GM12875 (cell line): ENCODE results near the gene LRRN4CL.

Experiments used
- H3K4me3 ChIP-seq: one replicate; pipeline ENCODE4 v1.5.1; 2011; ENCODE audit warnings: low read depth, low read length, control low read depth
- TF ChIP-seq, protein P1 (sequence below): IDR thresholded peaks from 2 replicates; pipeline ENCODE4 v1.5.1; 2011; ENCODE audit warnings: low read depth, mild to moderate bottlenecking, control low read depth, inconsistent platforms, low read length, moderate library complexity, borderline replicate concordance; ENCODE audit not compliant: insufficient read depth

LRRN4CL gene

DNA sequence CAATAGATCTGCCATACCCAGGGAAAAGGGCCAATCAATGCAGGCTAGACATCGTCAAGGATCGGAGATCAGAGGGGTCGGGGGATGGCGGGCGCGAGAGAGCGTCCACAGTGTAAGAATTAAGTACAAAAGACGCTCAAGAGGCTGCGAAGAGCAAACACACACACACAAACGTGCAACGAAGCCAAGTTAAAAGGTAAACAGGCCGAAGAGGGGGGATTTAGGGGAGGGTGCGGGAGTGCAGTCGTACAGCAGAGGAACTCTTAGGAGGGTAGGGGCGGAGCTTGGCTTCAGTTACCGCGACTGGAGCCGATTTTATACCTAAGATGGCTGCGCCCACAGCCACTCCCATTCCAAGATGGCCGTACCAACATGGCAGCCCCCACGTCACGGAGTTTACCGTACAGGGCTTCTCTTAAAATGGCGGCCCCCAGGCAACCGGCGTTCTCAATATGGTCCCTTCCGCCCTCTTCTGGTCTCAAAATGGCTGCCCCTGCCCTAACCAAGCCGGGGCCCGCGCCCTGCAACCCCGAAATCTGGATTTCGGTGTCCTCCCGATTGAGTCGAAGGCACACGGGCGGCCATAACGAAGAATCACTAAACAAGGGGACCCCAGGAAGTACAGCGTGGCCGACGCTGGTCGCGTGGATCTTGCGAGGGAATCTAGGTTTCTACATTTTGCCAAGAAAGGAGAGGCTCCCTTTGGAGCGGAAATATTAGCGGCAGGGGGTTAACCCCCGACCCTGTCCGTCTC lies 20.1 kb upstream of the LRRN4CL start:
- H3K4me3 ChIP-seq: peak overlapping the region; percentile 63

DNA sequence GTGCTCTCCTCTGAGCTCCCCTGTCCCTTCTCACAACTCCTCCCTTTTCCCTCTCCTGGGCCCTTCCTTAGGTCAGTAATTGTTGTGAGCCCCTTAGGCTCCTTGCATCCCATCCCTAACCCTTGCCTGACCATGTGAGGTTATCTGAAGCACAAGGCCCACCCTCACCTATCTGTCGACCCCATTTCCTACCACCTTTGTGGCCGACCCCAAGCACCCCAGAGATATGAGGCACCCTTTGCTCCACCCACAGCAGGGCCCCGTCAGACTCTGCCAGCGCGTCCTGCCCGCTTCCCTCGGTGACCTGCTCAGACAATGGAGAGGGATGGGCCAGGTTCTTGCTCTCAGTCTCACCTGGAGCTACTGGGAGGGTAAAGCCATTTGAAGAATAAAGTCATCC lies 19.5 kb upstream of the LRRN4CL start:
- H3K4me3 ChIP-seq: peak overlapping the region; percentile 63
- TF ChIP-seq, protein P1, sequence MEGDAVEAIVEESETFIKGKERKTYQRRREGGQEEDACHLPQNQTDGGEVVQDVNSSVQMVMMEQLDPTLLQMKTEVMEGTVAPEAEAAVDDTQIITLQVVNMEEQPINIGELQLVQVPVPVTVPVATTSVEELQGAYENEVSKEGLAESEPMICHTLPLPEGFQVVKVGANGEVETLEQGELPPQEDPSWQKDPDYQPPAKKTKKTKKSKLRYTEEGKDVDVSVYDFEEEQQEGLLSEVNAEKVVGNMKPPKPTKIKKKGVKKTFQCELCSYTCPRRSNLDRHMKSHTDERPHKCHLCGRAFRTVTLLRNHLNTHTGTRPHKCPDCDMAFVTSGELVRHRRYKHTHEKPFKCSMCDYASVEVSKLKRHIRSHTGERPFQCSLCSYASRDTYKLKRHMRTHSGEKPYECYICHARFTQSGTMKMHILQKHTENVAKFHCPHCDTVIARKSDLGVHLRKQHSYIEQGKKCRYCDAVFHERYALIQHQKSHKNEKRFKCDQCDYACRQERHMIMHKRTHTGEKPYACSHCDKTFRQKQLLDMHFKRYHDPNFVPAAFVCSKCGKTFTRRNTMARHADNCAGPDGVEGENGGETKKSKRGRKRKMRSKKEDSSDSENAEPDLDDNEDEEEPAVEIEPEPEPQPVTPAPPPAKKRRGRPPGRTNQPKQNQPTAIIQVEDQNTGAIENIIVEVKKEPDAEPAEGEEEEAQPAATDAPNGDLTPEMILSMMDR: no peak

More for the DNA sequence above, 20.1 kb upstream of the LRRN4CL start:
- TF ChIP-seq, protein P1: no peak

- TF ChIP-seq, protein P1: no peak
- H3K4me3 ChIP-seq: peak overlapping the region; percentile 63
Observed at GRCh38 chr11:62708392-62708791, 19.1 kb upstream of the LRRN4CL start.

DNA sequence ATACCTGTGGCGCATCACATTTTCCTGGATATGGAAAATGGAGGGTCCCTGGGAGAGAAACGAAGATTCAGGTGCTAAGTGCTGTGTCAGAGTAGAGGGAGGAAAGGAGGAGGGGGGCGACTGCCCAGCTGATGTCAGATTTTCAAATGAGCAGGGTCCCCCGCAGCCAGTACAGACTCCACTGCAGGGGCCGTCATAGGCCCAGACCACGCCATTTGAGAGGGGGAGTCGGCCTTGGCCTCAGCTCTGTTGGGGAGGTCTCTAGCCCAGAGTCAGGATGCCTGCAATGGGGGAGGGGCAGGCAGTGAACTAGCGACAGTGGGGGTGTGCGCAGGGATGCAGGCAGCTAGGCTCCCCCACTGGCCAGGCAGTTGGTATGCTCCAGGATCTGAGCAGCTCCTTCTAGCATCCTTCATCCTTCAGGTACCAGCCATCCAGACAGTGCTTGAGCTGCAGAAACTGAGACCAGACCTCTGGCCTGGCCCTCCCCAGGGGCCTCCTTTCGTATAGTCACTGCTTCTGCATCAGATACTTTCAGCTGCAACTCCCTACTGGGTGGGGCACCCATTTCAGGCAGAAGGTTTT lies 18.0 kb upstream of the LRRN4CL start, which contains the start of the genes BSCL2 and GNG3:
BSCL2 (minus strand) TSS at position 148 of the 585 bp plus-strand sequence. CDS start 229 bp downstream, outside the sequence.
GNG3 (plus strand) TSS at position 400 of the 585 bp plus-strand sequence. CDS start 620 bp downstream, outside the sequence.
- TF ChIP-seq, protein P1: no peak
- peak within 1 kb of the TSS; percentile 63 for H3K4me3 ChIP-seq

DNA sequence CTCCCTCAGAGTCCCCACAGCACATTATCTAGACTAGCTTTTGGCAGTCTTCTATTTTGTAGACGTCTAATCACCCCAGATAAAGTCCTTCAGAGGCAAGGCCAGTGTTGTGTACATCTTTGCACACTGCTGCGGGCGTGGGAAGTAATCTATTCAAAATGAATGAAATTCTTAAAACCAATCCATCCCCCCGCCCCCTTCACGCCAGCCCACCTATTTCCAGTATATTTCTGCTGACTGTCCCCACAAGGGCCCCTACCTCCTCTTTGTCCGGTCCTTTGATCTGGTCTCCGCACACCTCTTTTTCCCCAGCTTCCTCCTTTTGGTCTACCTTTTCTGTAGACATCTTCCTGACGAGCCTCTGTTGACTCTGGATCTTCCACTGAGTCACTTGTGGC lies 17.5 kb upstream of the LRRN4CL start:
- TF ChIP-seq, protein P1: no peak
- no peak overlapping the region for H3K4me3 ChIP-seq

- TF ChIP-seq, protein P1: no peak
- H3K4me3 ChIP-seq: peak overlapping the region; percentile 66
Observed at GRCh38 chr11:62705880-62706849, 16.8 kb upstream of the LRRN4CL start.
